ENCODE results near the gene PNRC2. TPM values are rescaled to one million over a fixed set of nuclear protein-coding genes. Genes with fewer than 3 reads are reported as not detected.

The PNRC2 gene
- total and polyA plus RNA-seq, 10 of the 15 experiments (the other 5 are each of a cell fraction or from before 2014, with no cell fraction given) = 106 to 205 (median 163) TPM

- TF ChIP-seq ZBTB4 (CRISPR knock-in tag; IDR thresholded peaks at IDR 0.05) (no peak), PAX8 (IDR thresholded peaks at IDR 0.05) (no peak), NR2F1 (conservative IDR thresholded peaks at IDR 0.05) (peak; percentile 65), NFYB (IDR thresholded peaks at IDR 0.05; ENCODE audit: insufficient read depth, low read depth, low read length) (peak; percentile 87), NR2C1 (IDR thresholded peaks at IDR 0.05) (peak; percentile 62), YBX1 (IDR thresholded peaks at IDR 0.05) (no peak), MYC (IDR thresholded peaks at IDR 0.05; ENCODE audit: insufficient read depth, insufficient read length, insufficient replicate concordance, low read length, severe bottlenecking) (no peak), KLF5 (IDR thresholded peaks at IDR 0.05; ENCODE audit: partially characterized antibody) (peak; percentile 75), NFIC (IDR thresholded peaks at IDR 0.05; ENCODE audit: low read depth, low read length) (peak; percentile 41; the same call in 1 of the 2 replicates), NBN (IDR thresholded peaks at IDR 0.05) (peak; percentile 78), RELB (IDR thresholded peaks at IDR 0.05; ENCODE audit: low read depth) (peak; percentile 92), CHD2 (IDR thresholded peaks at IDR 0.05; ENCODE audit: borderline replicate concordance, low read depth, low read length) (peak; percentile 59; the same call in 1 of the 2 replicates), JUND (IDR thresholded peaks at IDR 0.05; ENCODE audit: low read depth, low read length) (0 out of 2 replicates have a peak, but pooled peaks have one; percentile 25), KAT2A (conservative IDR thresholded peaks at IDR 0.05; ENCODE audit: control insufficient read depth, low read depth, low read length) (no peak), SREBF1 (IDR thresholded peaks at IDR 0.05; ENCODE audit: low read length) (no peak), POU2F2 (IDR thresholded peaks at IDR 0.05; ENCODE audit: borderline replicate concordance, low read depth, low read length) (peak; percentile 78; the same call in 2 of the 3 replicates), MAX (IDR thresholded peaks at IDR 0.05; ENCODE audit: low read depth, low read length) (no peak), CEBPB (IDR thresholded peaks at IDR 0.05; ENCODE audit: borderline replicate concordance in 1 of 2, low read depth in 2 of 2, low read length in 2 of 2) (peak in 1 of 2 experiments; percentile 75; a peak in 1 of 4 replicates), USF1 (IDR thresholded peaks at IDR 0.05; ENCODE audit: borderline replicate concordance, extremely low read length, insufficient read depth, low read depth, low read length) (no peak), RBBP5 (conservative IDR thresholded peaks at IDR 0.05) (no peak), BMI1 (IDR thresholded peaks at IDR 0.05; ENCODE audit: borderline replicate concordance) (no peak), BCL11A (IDR thresholded peaks at IDR 0.05; ENCODE audit: low read depth, low read length) (no peak), CHD4 (IDR thresholded peaks at IDR 0.05) (no peak), TAF1 (IDR thresholded peaks at IDR 0.05; ENCODE audit: borderline replicate concordance, low read depth, low read length) (peak; percentile 96), MXI1 (IDR thresholded peaks at IDR 0.05; ENCODE audit: low read depth, low read length) (peak; percentile 49; the same call in 1 of the 2 replicates)
These were observed at the start of gene PNRC2 (continued) for GRCh38 chr1:23959461-23960290.
